ENCODE results near the gene CYB5R3.

Gene CYB5R3

GRCh38 chr22:42645341-42645937 lies 3.8 kb downstream of the CYB5R3 start:
- DNase-seq (ENCODE audit: low read depth) = no peak

GRCh38 chr22:42644422-42645340 lies 4.5 kb downstream of the CYB5R3 start:
- DNase-seq (ENCODE audit: low read depth) = no peak

GRCh38 chr22:42643634-42644421 lies 5.4 kb downstream of the CYB5R3 start:
- DNase-seq (ENCODE audit: low read depth) = no peak

- DNase-seq (ENCODE audit: low read depth) = no peak
Observed at GRCh38 chr22:42642806-42643633, 6.2 kb downstream of the CYB5R3 start.

GRCh38 chr22:42641801-42642413 lies 7.3 kb downstream of the CYB5R3 start:
- no peak for DNase-seq (ENCODE audit: low read depth)

GRCh38 chr22:42639541-42640241 lies 9.5 kb downstream of the CYB5R3 start:
- no peak for DNase-seq (ENCODE audit: low read depth)

GRCh38 chr22:42637555-42637954 lies 11.6 kb downstream of the CYB5R3 start:
- DNase-seq (ENCODE audit: low read depth) = no peak

- DNase-seq (ENCODE audit: low read depth) = no peak
Observed at GRCh38 chr22:42636506-42636905, 12.7 kb downstream of the CYB5R3 start.

- DNase-seq (ENCODE audit: low read depth) = no peak
Observed at GRCh38 chr22:42635531-42635930, 13.7 kb downstream of the CYB5R3 start.

- no peak for DNase-seq (ENCODE audit: low read depth)
Observed at GRCh38 chr22:42633013-42633412, 16.2 kb downstream of the CYB5R3 start.

GRCh38 chr22:42632096-42632495 lies 17.1 kb downstream of the CYB5R3 start:
- no peak for DNase-seq (ENCODE audit: low read depth)

GRCh38 chr22:42630901-42631602 lies 18.1 kb downstream of the CYB5R3 start:
- DNase-seq (ENCODE audit: low read depth) = no peak

GRCh38 chr22:42630211-42630610 lies 19.0 kb downstream of the CYB5R3 start:
- no peak for DNase-seq (ENCODE audit: low read depth)

GRCh38 chr22:42627981-42628380 lies 21.2 kb downstream of the CYB5R3 start:
- DNase-seq (ENCODE audit: low read depth) = no peak

- DNase-seq (ENCODE audit: low read depth) = no peak
Observed at GRCh38 chr22:42626951-42627625, 22.1 kb downstream of the CYB5R3 start.

- no peak for DNase-seq (ENCODE audit: low read depth)
Observed at GRCh38 chr22:42626431-42626830, 22.8 kb downstream of the CYB5R3 start.

- DNase-seq (ENCODE audit: low read depth) = no peak
Observed at GRCh38 chr22:42625416-42625815, 23.8 kb downstream of the CYB5R3 start.

GRCh38 chr22:42624551-42625106 lies 24.6 kb downstream of the CYB5R3 start:
- no peak for DNase-seq (ENCODE audit: low read depth)
